PC-9 (cell line): Measurements from ENCODE around the gene COL18A1. TPM values are rescaled to one million over a fixed set of nuclear protein-coding genes. Genes with fewer than 3 reads are reported as not detected.

Experiments used
- BruUV-seq: library from RNA; stranded (reverse); fragments of 400-500 nt; replicated peaks from 2 replicates; lab custom pipeline; 2021; lab: Mats Ljungman, UMichigan
- CTCF ChIA-PET: fragments of 300-600 bp; sonication (Branson Sonifier 250); formaldehyde crosslinking; loops from one replicate; lab custom pipeline; 2022; ENCODE audit warnings: antibody characterized with exemption; lab: Charles Lee
- POLR2A ChIA-PET: fragments of 300-600 bp; sonication (Branson Sonifier 250); formaldehyde crosslinking; loops from one replicate; lab custom pipeline; 2022; ENCODE audit warnings: antibody characterized with exemption; ENCODE audit not compliant: unreplicated experiment; lab: Charles Lee
- DNase-seq, 2 experiments: peaks; one replicate each; pipeline versions ENCODE4 v3.0.0 to v3.0.0-alpha.2; 2015 to 2022; ENCODE audit warnings: mixed read lengths in 1 of 2
- H2AFZ ChIP-seq: fragments of 200-600 bp; sonication (generic); 2 replicates; pipeline ENCODE4 v1.8.1; 2017; ENCODE audit warnings: antibody characterized with exemption
- H3F3A ChIP-seq: fragments of 200-600 bp; sonication (generic); 2 replicates; pipeline ENCODE4 v1.8.1; 2017; ENCODE audit warnings: antibody characterized with exemption, mild to moderate bottlenecking, low read depth; ENCODE audit not compliant: insufficient read depth
- H3K27ac ChIP-seq: fragments of 200-600 bp; sonication (generic); 2 replicates; pipeline ENCODE4 v1.6.1; 2016; ENCODE audit warnings: mixed run types
- H3K27me3 ChIP-seq: fragments of 200-600 bp; sonication (generic); 2 replicates; pipeline ENCODE4 v1.6.1; 2016; ENCODE audit warnings: low read depth, mixed run types; ENCODE audit not compliant: insufficient read depth
- H3K36me3 ChIP-seq: fragments of 200-600 bp; sonication (generic); 2 replicates; pipeline ENCODE4 v1.6.1; 2016; ENCODE audit warnings: low read depth, mixed run types
- H3K4me1 ChIP-seq: fragments of 200-600 bp; sonication (generic); replicated peaks from 2 replicates; pipeline ENCODE4 v1.6.1; 2016; ENCODE audit warnings: mixed run types; ENCODE audit not compliant: insufficient read depth
- H3K4me2 ChIP-seq: fragments of 200-600 bp; sonication (generic); 2 replicates; pipeline ENCODE4 v1.6.1; 2017; ENCODE audit warnings: mixed run types
- H3K4me3 ChIP-seq: fragments of 200-600 bp; sonication (generic); 2 replicates; pipeline ENCODE4 v1.6.1; 2016; ENCODE audit warnings: mixed run types
- H3K79me2 ChIP-seq: fragments of 200-600 bp; sonication (generic); 2 replicates; pipeline ENCODE4 v1.6.1; 2017; ENCODE audit warnings: low read depth, mixed run types
- H3K9me2 ChIP-seq: fragments of 200-600 bp; sonication (generic); 2 replicates; pipeline ENCODE4 v1.8.1; 2017; ENCODE audit warnings: mild to moderate bottlenecking; ENCODE audit not compliant: insufficient read depth
- H3K9me3 ChIP-seq: fragments of 200-600 bp; sonication (generic); 2 replicates; pipeline ENCODE4 v1.8.1; 2016; ENCODE audit warnings: low read depth; ENCODE audit not compliant: insufficient read depth
- H4K20me1 ChIP-seq: fragments of 200-600 bp; sonication (generic); 2 replicates; pipeline ENCODE4 v1.8.1; 2017; ENCODE audit not compliant: insufficient read depth
- EZH2 ChIP-seq: fragments of 200-600 bp; sonication (generic); IDR thresholded peaks from 2 replicates; pipeline ENCODE4 v1.8.0; 2017; ENCODE audit warnings: antibody characterized with exemption, low read depth
- intact Hi-C: fragments of 100-400 bp; cut with micrococcal nuclease; formaldehyde crosslinking; loops from one replicate; pipeline ENCODE4 v1.10.0; 2022; ENCODE audit not compliant: unreplicated experiment
- total RNA-seq: library from RNA; stranded (reverse); gene quantifications from 2 replicates; pipeline ENCODE4 v1.2.3, GENCODE V29; 2021
- TF ChIP-seq, protein P1 (sequence below): fragments of 200-600 bp; sonication (generic); conservative IDR thresholded peaks from 2 replicates; pipeline ENCODE4 v1.6.1; 2017; ENCODE audit warnings: mixed run types, antibody characterized with exemption, mild to moderate bottlenecking, moderate library complexity

Gene COL18A1
- total RNA-seq, 1 experiment from 2014 or later: 82.4 TPM

DNA sequence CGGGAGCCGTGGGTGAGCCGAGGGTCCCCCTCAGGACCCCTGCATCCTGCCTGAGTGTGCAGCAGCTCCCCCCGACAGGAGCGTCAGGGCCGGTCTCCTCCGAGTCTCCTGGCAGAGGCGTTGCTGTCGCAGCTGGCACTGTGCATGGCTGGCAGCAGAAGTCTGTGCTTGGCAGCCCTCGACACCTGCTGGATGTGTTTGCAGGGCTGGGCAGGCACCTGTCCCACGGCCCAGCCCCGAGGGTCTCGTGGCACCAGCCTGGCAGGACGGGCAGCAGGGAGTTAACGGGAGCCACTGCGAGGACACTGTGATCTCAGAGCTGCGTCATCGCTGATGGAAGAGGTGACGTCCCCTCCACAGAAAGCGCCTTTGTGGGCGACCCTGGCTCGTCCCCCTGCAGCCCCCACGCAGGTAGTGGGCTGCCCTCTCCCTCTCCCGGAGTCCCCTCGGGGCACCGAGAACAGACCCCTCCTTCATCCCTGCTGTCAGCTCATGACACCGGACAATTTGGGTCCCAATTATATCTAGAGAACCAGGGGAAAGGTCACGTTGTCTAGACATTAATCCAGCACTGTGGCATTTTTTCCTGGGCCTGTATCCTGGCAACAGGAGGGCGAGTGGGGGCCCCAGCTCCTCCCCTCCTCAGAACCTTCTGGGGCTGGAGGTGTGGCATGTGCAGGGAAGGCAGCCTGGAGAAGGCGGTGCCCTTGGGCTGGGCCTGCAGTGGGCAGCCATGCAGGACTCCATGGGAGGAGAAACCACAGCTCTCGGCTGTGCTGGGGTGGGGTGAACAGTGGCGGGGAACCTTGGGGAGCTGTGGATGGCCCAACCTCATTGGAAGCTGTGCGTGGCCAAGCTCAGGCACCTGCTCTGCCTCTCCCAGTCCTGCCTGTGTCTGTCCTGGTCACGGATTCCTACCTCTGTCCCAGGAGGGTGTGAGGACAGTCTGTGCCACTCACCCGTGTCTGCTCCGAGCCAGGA, 15.4 kb downstream of the COL18A1 start:
- intact Hi-C loops: no loop called here
- Histone ChIP-seq H3K27ac (no peak overlapping the region), H3K79me2 (no peaks in the 10 kb centered on the region), H3F3A (peaks cover 4% of the 10 kb centered on the region; the same call in 1 of the 2 replicates), H3K9me3 (no peaks in the 10 kb centered on the region), H3K9me2 (no peaks in the 10 kb centered on the region), H4K20me1 (no peaks in the 10 kb centered on the region), H3K4me2 (no peak overlapping the region), H3K27me3 (no peaks in the 10 kb centered on the region), H2AFZ (no peak overlapping the region), H3K4me3 (no peak overlapping the region), H3K4me1 (peaks cover 10% of the 10 kb centered on the region), H3K36me3 (no peaks in the 10 kb centered on the region)
- CTCF ChIA-PET: no interaction called here
- no peak for TF ChIP-seq EZH2
- TF ChIP-seq, protein P1, sequence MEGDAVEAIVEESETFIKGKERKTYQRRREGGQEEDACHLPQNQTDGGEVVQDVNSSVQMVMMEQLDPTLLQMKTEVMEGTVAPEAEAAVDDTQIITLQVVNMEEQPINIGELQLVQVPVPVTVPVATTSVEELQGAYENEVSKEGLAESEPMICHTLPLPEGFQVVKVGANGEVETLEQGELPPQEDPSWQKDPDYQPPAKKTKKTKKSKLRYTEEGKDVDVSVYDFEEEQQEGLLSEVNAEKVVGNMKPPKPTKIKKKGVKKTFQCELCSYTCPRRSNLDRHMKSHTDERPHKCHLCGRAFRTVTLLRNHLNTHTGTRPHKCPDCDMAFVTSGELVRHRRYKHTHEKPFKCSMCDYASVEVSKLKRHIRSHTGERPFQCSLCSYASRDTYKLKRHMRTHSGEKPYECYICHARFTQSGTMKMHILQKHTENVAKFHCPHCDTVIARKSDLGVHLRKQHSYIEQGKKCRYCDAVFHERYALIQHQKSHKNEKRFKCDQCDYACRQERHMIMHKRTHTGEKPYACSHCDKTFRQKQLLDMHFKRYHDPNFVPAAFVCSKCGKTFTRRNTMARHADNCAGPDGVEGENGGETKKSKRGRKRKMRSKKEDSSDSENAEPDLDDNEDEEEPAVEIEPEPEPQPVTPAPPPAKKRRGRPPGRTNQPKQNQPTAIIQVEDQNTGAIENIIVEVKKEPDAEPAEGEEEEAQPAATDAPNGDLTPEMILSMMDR: no peak
- BruUV-seq: no TSS peak
- POLR2A ChIA-PET: no interaction called here
- peak in 1 of 2 experiments; percentile 43 for DNase-seq

DNA sequence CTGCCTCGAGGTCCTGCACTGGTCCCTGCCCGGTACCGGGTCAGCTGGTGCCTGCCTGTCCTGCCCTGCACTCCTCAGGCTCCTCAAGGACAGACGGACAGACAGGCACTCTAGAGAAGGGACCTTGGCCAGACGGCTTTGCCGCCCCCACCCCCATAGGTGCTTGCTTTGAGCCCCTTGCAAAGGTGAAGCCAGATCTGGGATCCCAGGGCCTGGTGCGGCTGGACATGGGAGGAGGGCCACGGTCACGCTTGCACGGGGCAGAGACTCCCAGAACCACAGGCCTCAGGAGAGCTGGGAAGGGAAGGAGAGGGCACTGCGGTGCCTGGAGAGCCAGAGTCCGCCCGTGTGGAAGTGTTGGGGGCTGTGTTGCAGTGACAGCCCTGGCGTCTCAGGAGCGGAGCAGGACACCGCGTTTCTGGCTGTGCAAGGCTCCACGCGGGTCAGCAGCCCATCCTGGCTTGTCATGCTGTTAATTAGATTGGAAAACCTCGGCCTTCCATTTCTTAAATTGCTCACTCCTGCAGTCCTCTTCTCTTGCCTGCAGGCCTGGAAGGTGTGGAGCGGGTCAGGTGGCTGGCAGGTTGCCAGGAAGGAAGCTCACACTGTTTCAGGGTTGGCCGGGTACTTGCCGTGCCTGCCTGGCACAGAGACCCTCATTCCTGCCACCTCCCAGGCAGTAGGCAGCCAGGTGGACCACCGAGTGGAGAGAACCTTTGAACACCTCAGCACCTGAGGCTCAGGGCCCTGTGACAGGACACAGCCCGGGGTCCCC, 16.3 kb downstream of the COL18A1 start:
- no TSS peak for BruUV-seq
- H3K4me1 ChIP-seq: peaks cover 10% of the 10 kb centered on the region
- no peaks in the 10 kb centered on the region for H3K27me3 ChIP-seq
- DNase-seq: peak; percentile 62 to 72
- H4K20me1 ChIP-seq: no peaks in the 10 kb centered on the region
- H3F3A ChIP-seq: peaks cover 4% of the 10 kb centered on the region; the same call in 1 of the 2 replicates
- no peak overlapping the region for H2AFZ ChIP-seq
- H3K9me2 ChIP-seq: no peaks in the 10 kb centered on the region
- CTCF ChIA-PET: no interaction called here
- TF ChIP-seq, protein P1: no peak
- no peak for TF ChIP-seq EZH2
- H3K4me3 ChIP-seq: no peak overlapping the region
- H3K4me2 ChIP-seq: 0 out of 2 replicates have a peak overlapping the region, but pooled peaks have one; percentile 10
- H3K79me2 ChIP-seq: no peaks in the 10 kb centered on the region
- no peaks in the 10 kb centered on the region for H3K9me3 ChIP-seq
- intact Hi-C loops: no loop called here
- H3K36me3 ChIP-seq: no peaks in the 10 kb centered on the region
- H3K27ac ChIP-seq: no peak overlapping the region
- POLR2A ChIA-PET: no interaction called here
